ENCODE results near the gene SFXN3. TPM values are rescaled to one million over a fixed set of nuclear protein-coding genes. Genes with fewer than 3 reads are reported as not detected.

SFXN3 gene
- total RNA-seq, 1 experiment from 2014 or later, result 5.6 TPM

DNA sequence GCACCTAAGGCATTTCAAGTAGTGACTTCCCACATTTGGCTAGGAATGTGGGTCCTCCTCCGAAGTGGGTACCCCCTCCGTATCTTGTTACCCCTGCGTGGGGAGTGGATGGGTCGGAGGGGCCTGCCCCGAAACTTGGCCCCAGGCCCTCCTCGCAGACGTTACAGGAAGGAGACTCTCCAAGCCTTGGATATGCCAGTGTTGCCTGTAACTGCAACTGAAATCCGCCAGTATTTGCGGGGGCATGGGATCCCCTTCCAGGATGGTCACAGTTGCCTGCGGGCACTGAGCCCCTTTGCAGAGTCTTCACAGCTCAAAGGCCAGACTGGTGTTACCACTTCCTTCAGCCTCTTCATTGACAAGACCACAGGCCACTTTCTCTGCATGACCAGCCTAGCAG, 42.9 kb upstream of the SFXN3 start (continued):
- TF ChIP-seq, protein P1, sequence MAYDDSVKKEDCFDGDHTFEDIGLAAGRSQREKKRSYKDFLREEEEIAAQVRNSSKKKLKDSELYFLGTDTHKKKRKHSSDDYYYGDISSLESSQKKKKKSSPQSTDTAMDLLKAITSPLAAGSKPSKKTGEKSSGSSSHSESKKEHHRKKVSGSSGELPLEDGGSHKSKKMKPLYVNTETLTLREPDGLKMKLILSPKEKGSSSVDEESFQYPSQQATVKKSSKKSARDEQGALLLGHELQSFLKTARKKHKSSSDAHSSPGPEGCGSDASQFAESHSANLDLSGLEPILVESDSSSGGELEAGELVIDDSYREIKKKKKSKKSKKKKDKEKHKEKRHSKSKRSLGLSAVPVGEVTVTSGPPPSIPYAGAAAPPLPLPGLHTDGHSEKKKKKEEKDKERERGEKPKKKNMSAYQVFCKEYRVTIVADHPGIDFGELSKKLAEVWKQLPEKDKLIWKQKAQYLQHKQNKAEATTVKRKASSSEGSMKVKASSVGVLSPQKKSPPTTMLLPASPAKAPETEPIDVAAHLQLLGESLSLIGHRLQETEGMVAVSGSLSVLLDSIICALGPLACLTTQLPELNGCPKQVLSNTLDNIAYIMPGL (CRISPR knock-in tag; IDR thresholded peaks at IDR 0.05), result no peak
- no peak for TF ChIP-seq ZNF263 (CRISPR knock-in tag; IDR thresholded peaks at IDR 0.05; ENCODE audit: low read depth)
- TF ChIP-seq ZNF423 (CRISPR knock-in tag; IDR thresholded peaks at IDR 0.05), result no peak
- TF ChIP-seq ZBTB43 (CRISPR knock-in tag; IDR thresholded peaks at IDR 0.05), result no peak
- TF ChIP-seq ZNF425 (CRISPR knock-in tag; conservative IDR thresholded peaks at IDR 0.05), result no peak
- TF ChIP-seq GRHL2 (CRISPR knock-in tag; IDR thresholded peaks at IDR 0.05; ENCODE audit: insufficient replicate concordance, severe bottlenecking), result no peak
- TF ChIP-seq CREB1 (CRISPR knock-in tag; IDR thresholded peaks at IDR 0.05), result no peak
- no peak for TF ChIP-seq TCF7 (CRISPR knock-in tag; IDR thresholded peaks at IDR 0.05; ENCODE audit: low read depth)

GRCh38 chr10:100989088-100989487, 41.9 kb upstream of the SFXN3 start:
- ChIA-PET POLR2A (no interaction called here), CTCF (interaction anchor here (1.0 to 4.5 kb wide), 3 partner anchors 8 to 29 kb away, joined by 5 to 28 read pairs (median 5); no protein-coding TSS in a partner anchor)
- H3K27ac Mint-ChIP-seq, result no peak overlapping the region
- ATAC-seq (no peak), DNase-seq (ENCODE audit: low spot score) (no peak)
- TF ChIP-seq, protein P2, sequence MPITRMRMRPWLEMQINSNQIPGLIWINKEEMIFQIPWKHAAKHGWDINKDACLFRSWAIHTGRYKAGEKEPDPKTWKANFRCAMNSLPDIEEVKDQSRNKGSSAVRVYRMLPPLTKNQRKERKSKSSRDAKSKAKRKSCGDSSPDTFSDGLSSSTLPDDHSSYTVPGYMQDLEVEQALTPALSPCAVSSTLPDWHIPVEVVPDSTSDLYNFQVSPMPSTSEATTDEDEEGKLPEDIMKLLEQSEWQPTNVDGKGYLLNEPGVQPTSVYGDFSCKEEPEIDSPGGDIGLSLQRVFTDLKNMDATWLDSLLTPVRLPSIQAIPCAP (CRISPR knock-in tag; IDR thresholded peaks at IDR 0.05), result 0 out of 2 replicates have a peak, but pooled peaks have one; percentile 30
- no peak for TF ChIP-seq ZNF219 (CRISPR knock-in tag; IDR thresholded peaks at IDR 0.05; ENCODE audit: borderline replicate concordance)
- H3K4me1 Mint-ChIP-seq, result peaks cover 13% of the 10 kb centered on the region
- H3K36me3 Mint-ChIP-seq, result peaks cover 36% of the 10 kb centered on the region
- peak overlapping the region; percentile 93 for H3K4me3 Mint-ChIP-seq
- H3K9me3 Mint-ChIP-seq, result no peaks in the 10 kb centered on the region
- H3K27me3 Mint-ChIP-seq (ENCODE audit: low read depth), result no peaks in the 10 kb centered on the region

DNA sequence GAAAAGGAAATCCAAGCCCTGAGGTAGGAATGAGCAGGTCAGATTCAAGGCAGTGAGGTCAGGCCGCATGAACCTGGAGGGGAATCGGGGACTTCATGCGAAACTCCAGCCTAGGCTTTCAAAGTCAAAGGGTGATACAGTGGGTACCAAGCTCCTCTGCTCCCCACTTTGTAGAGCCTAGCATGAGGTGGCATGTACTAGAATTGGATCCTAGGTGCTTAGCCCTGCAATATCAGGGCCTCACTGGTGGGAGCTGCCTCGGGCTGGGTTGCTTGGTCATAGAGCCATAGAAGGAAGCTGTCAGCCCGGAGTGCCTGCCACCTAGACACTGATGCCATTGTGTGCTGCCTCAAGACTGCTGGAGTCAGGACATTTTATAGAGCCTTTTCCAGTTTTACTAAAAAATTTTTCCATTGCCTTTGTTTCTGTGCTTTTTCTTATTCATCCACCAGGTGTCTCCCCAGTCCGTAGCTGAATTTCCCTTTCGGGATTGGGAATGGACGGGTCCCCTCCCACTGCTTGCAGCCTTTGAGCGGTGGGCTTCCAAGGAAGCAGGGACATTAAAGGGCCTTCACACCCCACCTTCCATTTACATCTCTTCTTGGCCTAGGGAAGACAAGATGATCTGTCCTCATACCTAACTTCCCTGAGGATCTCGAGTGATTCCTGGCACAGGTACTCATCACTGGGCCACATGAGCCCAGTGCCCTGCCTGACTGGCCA, 36.9 kb upstream of the SFXN3 start:
- Mint-ChIP-seq H3K4me3 (no peak overlapping the region), H3K27me3 (ENCODE audit: low read depth) (no peaks in the 10 kb centered on the region), H3K36me3 (peaks cover 36% of the 10 kb centered on the region), H3K4me1 (peaks cover 23% of the 10 kb centered on the region), H3K27ac (peak overlapping the region; percentile 87), H3K9me3 (no peaks in the 10 kb centered on the region)
- TF ChIP-seq ZNF317 (CRISPR knock-in tag; IDR thresholded peaks at IDR 0.05; ENCODE audit: borderline replicate concordance, low read depth), result no peak
- TF ChIP-seq NR1H2 (CRISPR knock-in tag; IDR thresholded peaks at IDR 0.05), result no peak
- TF ChIP-seq, protein P1 (CRISPR knock-in tag; IDR thresholded peaks at IDR 0.05), result no peak
- TF ChIP-seq, protein P3, sequence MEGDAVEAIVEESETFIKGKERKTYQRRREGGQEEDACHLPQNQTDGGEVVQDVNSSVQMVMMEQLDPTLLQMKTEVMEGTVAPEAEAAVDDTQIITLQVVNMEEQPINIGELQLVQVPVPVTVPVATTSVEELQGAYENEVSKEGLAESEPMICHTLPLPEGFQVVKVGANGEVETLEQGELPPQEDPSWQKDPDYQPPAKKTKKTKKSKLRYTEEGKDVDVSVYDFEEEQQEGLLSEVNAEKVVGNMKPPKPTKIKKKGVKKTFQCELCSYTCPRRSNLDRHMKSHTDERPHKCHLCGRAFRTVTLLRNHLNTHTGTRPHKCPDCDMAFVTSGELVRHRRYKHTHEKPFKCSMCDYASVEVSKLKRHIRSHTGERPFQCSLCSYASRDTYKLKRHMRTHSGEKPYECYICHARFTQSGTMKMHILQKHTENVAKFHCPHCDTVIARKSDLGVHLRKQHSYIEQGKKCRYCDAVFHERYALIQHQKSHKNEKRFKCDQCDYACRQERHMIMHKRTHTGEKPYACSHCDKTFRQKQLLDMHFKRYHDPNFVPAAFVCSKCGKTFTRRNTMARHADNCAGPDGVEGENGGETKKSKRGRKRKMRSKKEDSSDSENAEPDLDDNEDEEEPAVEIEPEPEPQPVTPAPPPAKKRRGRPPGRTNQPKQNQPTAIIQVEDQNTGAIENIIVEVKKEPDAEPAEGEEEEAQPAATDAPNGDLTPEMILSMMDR (IDR thresholded peaks at IDR 0.05), result peak; percentile 32; the same call in 1 of the 2 replicates
- ChIA-PET POLR2A (no interaction called here), CTCF (interaction anchor here (0.7 to 13.4 kb wide), 11 partner anchors 15 to 508 kb away, joined by 3 to 277 read pairs (median 3); partner anchors contain the start of gene SEMA4G)
- DNase-seq (ENCODE audit: low spot score), result no peak
- no peak for ATAC-seq

Data from WTC11 (cell line).